Head of caudate nucleus (tissue), 42 donors: ENCODE measurements around the gene ULK4.

ENCODE experiments used
- DNase-seq, 42 donors: peaks; one replicate each; pipeline versions ENCODE4 v3.0.0 to v3.0.0-alpha.2; 2020 to 2021; ENCODE audit warnings: mixed read lengths in 7 of 42
- intact Hi-C: fragments of 100-400 bp; cut with DNase I; formaldehyde crosslinking; loops from one replicate; pipeline ENCODE4 v1.15.0; 2022

The ULK4 gene

GRCh38 chr3:41603807-41604206 is 358.1 kb downstream of the ULK4 start:
- no peak for DNase-seq

GRCh38 chr3:41602121-41602520 is 359.8 kb downstream of the ULK4 start:
- intact Hi-C loops: no loop called here
- DNase-seq: no peak

More at GRCh38 chr3:41603807-41604206, 358.1 kb downstream of the ULK4 start:
- intact Hi-C loops: no loop called here

- intact Hi-C loops: no loop called here
- no peak for DNase-seq
These were observed 360.4 kb downstream of the ULK4 start for GRCh38 chr3:41601404-41601987.

GRCh38 chr3:41600616-41601015 is 361.3 kb downstream of the ULK4 start:
- intact Hi-C loops: no loop called here

GRCh38 chr3:41599127-41599484 is 362.8 kb downstream of the ULK4 start:
- DNase-seq: no peak
- intact Hi-C loops: no loop called here

More at GRCh38 chr3:41600616-41601015, 361.3 kb downstream of the ULK4 start:
- DNase-seq: no peak

DNA sequence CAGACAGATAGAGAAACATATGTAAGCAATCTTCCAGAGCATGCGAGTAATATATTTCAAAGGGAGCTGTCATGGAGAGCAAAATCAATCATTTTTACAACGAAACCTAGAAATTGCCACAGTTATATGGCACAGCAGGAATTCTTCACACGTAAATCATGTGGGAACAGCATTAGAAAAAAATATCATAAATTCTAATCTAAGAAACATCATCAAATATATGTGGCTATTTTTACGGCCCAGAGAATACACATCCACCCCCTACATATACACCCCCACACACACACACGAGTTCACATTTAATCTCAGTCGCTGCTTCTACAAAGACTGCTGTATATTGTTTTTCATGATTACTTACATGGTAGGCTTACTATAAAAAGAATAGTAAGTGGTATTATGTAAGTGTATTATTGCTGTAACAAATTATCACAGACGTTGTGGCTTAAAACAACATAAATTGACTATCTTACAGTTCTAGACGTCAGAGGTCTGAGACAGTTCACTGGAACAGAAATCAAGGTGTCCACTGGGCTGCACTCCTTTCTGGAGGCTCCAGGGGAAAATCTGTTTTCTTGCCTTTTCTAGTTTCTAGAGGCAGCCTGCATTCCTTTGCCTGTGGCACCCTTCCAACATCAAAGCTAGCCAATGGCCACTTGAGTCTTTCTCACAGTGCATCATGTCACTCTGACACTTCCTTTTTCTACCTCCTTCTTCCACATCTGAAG is 363.3 kb downstream of the ULK4 start:
- intact Hi-C loops: no loop called here
- DNase-seq: no peak

GRCh38 chr3:41593774-41594173 is 368.1 kb downstream of the ULK4 start:
- no peak for DNase-seq
- intact Hi-C loops: no loop called here

DNA sequence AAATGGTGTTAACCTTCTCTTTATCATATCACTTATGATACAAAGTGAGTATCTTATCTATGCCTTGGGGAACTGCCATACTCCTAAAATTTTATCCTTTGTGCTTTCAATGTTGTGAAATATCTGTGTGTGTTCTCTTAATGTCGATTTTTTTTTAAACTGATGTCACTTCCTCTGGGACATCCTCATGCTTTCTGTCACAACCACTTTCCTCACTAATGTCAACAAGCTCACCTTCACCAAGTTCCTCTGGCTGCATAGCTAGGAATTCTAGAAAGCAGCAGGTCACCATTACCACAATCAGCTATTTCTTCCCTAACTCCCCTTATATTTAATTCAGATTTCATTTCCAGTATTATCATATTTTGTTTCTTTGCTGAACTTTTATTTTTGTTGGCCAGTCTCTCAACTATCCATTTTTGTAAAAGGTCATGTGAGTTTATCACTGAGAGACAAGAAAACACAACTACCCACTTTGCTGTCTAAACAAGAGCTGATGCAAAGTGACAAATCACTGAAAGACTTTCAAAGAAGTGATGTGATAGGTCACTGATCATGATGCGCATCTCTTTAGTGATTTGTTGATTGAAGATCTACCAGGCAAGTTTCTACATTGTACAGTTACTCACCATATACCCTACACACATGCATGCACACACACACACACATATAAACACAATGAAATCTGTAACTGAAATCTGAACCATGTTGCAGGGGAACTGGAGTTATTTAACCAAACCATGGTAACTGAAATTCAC is 369.0 kb downstream of the ULK4 start:
- no peak for DNase-seq
- intact Hi-C loops: no loop called here

DNA sequence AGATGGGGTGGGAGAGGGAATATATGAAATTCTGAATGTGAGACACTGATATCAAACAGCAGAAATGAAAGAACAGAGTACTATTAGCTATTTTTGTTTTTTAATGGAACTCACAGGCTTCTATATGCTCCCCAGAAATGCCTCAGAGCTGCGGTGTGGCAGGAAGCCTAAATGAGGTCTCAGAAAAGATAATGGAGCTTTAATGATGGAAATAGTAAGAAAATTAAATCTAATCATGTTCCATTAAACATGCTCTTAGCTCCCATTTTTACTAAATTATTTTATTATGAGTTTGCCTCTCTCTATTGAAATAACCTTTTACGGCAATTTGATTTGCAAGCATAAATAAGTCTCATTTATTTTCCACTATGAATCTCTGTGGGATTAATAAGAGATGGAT is 378.9 kb downstream of the ULK4 start:
- intact Hi-C loops: no loop called here
- no peak for DNase-seq

DNA sequence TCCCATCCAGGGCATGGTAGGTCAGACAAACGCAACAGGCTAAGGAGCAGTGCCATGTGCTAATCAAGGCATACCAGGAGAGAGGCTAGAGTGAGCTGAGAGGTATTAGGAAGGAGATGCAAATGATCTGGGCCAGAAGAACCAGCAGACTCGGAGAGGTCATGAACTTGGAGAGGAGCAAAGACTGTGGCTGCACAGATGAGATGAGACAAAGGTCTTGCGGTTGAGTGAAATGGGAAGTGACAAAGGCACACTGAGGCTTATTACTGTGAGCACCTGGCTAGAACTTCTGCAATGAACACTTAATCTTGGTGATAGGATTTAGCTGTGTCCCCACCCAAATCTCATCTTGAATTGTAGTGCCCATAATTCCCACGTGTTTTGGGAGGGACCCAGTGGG is 380.2 kb downstream of the ULK4 start:
- no peak for DNase-seq
- intact Hi-C loops: no loop called here

DNA sequence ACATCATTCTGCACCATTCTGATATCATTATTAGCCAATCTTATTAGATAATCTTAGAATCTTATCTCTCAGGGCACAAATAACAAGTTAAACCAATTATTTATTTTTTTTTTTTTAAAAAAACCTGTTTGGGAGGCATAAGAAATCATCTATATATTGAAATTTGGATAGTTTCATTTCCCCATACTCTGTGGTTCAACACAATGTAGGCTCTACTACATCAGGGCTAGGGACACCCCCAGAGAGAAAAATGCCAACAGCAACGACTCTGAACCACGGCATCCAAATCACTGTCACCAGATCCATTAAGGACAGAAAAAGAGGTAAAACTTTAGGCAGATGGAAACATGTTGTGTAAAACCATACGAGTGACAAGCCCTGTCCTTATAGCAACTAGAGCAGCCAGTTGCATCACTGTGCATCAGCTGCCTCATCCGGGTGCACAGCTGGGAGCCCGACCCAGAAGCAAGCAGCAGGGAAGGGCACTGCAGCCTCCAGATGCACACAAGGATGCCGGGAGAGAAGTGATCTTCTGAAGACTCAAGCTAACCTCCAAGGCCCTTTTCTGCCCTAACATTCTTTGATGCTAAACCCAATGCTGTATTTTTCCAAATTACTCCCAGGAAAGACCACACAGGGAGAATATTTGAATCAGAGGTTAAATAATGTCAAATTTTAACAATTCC is 381.5 kb downstream of the ULK4 start:
- peak in 37 of 42 donors; percentile 3 to 70 (median 36) for DNase-seq
- intact Hi-C loops: no loop called here

- intact Hi-C loops: no loop called here
- DNase-seq: peak; percentile 18 to 91 (median 66)
These were observed 382.0 kb downstream of the ULK4 start for GRCh38 chr3:41579861-41580260.

- intact Hi-C loops: no loop called here
- DNase-seq: no peak
These were observed 383.1 kb downstream of the ULK4 start for GRCh38 chr3:41578798-41579197.

- intact Hi-C loops: no loop called here
- peak in 13 of 42 donors; percentile 7 to 45 (median 21) for DNase-seq
These were observed 386.2 kb downstream of the ULK4 start for GRCh38 chr3:41575724-41576123.

GRCh38 chr3:41574900-41575299 is 387.0 kb downstream of the ULK4 start:
- intact Hi-C loops: no loop called here
- DNase-seq: no peak

GRCh38 chr3:41573591-41573990 is 388.3 kb downstream of the ULK4 start:
- intact Hi-C loops: no loop called here
- DNase-seq: no peak

GRCh38 chr3:41572092-41572491 is 389.8 kb downstream of the ULK4 start:
- intact Hi-C loops: no loop called here
- no peak for DNase-seq

DNA sequence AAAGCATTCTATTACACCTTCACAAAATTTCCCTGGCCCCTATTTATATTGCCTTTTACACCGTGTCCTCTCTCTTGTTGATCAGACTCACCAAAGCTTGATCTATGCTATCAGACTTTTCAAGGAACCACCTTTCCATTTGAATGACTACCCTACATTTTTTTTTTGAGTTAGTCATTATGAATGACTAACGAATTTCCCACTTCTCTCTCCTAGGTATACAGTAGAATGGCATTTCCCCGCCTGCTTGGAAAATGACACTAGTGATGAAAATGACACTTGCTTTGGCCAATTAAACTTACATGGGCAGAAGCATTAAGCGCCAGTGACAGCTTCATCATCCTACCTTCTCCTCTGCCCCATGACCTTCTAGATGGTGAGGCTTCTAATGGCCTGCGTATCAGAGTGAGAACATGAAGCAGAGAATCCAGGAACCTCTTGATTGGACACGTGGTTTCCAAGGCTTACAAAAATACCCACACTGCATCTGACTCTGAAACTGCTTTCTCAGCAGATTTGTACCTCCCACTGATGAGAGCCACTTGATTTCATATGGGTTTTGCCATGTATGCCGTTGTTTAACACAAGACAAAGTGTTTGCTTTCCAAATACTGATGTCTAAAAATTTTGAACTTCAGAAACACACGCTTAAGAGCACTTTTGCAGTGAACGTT is 392.1 kb downstream of the ULK4 start:
- no peak for DNase-seq
- intact Hi-C loops: no loop called here

DNA sequence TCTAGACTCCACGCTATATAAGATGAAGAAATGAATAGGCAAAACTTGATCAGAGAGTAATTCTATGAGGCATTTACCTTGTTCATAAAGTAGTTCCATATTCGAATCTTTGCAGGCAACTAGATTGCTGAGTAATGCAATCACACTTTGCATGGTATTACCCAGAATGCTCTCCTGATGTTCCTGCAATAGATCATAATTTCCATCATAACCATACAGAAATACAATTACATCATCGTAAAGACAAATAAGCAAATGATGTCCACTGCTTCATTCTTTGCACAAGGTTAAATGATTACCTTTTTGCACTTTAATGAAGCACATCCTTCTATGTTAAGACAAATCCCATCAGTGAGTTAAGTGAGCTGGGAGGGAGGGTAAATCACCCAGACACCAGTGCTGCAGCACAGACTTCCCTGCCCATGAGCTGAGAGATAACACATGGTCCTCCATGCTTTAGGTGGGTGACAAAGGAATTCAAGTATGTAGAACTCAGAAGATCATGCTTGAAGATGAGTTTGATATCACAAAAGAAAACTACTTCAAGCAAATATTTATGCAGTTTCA is 395.9 kb downstream of the ULK4 start:
- intact Hi-C loops: no loop called here
- no peak for DNase-seq
